Ramos (cell line): ENCODE measurements around the gene PLBD2.

ENCODE experiments used
- in situ Hi-C: fragments of 300-500 bp; cut with MboI; formaldehyde crosslinking; loops from one replicate; pipeline ENCODE4 v1.14.3; 2022; ENCODE audit warnings: low sequenced_read_pairs; ENCODE audit not compliant: unreplicated experiment

PLBD2 gene

GRCh38 chr12:113391650-113392337, 33.4 kb downstream of the PLBD2 start:
- in situ Hi-C loops: no loop called here

GRCh38 chr12:113392520-113392919, 34.1 kb downstream of the PLBD2 start:
- in situ Hi-C loops: no loop called here

GRCh38 chr12:113392988-113393579, 34.7 kb downstream of the PLBD2 start:
- in situ Hi-C loops: no loop called here

- in situ Hi-C loops: no loop called here
These were observed 35.4 kb downstream of the PLBD2 start for GRCh38 chr12:113393749-113394148.

- in situ Hi-C loops: no loop called here
These were observed 36.7 kb downstream of the PLBD2 start for GRCh38 chr12:113395119-113395518.

GRCh38 chr12:113396200-113396599, 37.8 kb downstream of the PLBD2 start:
- in situ Hi-C loops: no loop called here

GRCh38 chr12:113396828-113397496, 38.6 kb downstream of the PLBD2 start:
- in situ Hi-C loops: no loop called here

- in situ Hi-C loops: no loop called here
These were observed 39.3 kb downstream of the PLBD2 start for GRCh38 chr12:113397497-113398197.

- in situ Hi-C loops: no loop called here
These were observed 40.2 kb downstream of the PLBD2 start for GRCh38 chr12:113398346-113399290.

- in situ Hi-C loops: no loop called here
These were observed 41.1 kb downstream of the PLBD2 start for GRCh38 chr12:113399490-113399889.

- in situ Hi-C loops: no loop called here
These were observed 42.0 kb downstream of the PLBD2 start for GRCh38 chr12:113400362-113400761.

GRCh38 chr12:113401066-113402000, 42.9 kb downstream of the PLBD2 start:
- in situ Hi-C loops: no loop called here

GRCh38 chr12:113402586-113403260, 44.3 kb downstream of the PLBD2 start:
- in situ Hi-C loops: no loop called here

GRCh38 chr12:113403435-113404415, 45.3 kb downstream of the PLBD2 start, which contains the start of gene SDS:
Gene SDS, minus strand, starts transcription at chr12:113403887. Its CDS starts 4,179 bp downstream, at chr12:113399708.
- in situ Hi-C loops: no loop called here

GRCh38 chr12:113405694-113406093, 47.3 kb downstream of the PLBD2 start:
- in situ Hi-C loops: no loop called here

- in situ Hi-C loops: no loop called here
These were observed 49.7 kb downstream of the PLBD2 start for GRCh38 chr12:113407931-113408600.
